GM21619 (cell line): ENCODE measurements around the gene WNT9B.

Experiments
- ATAC-seq: cut with Tn5 transposase; IDR thresholded peaks from one replicate; pipeline ENCODE4 v1.9.1; 2021; ENCODE audit not compliant: unreplicated experiment

The WNT9B gene

DNA sequence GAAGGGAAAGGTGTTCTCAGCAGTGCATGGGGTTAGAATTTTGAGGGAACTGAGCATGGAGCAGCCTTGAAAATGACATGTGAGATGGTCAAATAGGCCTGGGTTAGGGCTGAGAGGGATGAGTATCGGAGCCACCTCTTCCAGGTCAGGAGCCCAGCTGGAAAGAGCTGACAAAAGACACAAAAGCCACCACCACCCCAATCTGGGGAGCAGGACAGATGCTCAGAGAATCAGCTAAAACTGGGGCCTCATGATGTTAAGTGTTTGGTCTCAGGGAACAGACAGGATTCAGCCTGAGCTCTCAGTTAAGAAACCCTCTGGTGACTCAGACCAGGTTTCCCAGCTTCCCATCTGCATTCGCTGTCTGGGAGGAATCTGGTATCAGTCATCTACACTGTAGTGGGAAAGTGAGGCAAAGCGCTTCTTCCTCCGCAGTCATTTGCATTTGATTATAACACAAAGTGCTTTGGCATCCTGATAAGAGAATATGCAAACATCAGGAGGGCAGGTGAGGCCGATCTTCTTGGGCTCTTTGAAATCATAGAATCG is 2.6 kb downstream of the WNT9B start:
- no peak for ATAC-seq

DNA sequence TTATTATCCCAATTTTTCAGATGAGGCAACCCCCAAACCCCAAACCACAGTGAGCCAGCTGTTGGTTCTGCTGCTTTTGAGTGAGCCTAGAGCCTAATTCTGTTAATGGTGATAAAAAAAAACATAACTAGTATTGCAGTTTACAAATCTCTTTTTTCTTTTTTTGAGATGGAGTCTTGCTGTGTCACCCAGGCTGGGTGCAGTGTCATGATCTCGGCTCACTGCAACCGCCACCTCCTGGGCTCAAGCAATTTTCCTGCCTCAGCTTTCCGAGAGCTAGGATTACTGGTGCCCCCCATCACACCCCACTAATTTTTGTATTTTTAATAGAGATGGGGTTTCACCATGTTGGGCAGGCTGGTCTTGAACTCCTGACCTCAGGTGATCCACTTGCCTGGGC is 3.1 kb downstream of the WNT9B start:
- no peak for ATAC-seq

GRCh38 chr17:46854948-46855347 is 3.6 kb downstream of the WNT9B start:
- ATAC-seq: no peak

GRCh38 chr17:46857600-46857999 is 6.2 kb downstream of the WNT9B start:
- ATAC-seq: no peak

DNA sequence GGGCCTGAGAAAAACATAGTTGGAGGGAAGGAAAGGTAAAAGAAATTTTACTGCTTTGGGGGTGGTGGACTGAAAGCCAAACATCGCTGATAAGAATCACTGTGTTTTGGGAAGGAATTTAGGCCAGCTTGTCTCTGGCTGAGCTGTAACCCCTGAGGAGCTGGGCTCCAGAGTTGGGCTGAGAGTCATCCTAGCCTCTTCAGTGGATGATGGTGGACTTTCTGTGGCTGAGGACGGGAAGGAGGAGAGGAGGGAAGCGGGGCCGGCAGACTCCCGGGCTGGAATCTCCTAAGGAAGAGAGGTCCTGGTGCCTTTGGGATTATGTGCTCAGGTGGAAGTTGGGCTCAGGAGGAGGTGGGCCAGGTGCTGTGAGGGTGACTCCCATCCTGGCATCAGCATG is 8.6 kb downstream of the WNT9B start:
- no peak for ATAC-seq

DNA sequence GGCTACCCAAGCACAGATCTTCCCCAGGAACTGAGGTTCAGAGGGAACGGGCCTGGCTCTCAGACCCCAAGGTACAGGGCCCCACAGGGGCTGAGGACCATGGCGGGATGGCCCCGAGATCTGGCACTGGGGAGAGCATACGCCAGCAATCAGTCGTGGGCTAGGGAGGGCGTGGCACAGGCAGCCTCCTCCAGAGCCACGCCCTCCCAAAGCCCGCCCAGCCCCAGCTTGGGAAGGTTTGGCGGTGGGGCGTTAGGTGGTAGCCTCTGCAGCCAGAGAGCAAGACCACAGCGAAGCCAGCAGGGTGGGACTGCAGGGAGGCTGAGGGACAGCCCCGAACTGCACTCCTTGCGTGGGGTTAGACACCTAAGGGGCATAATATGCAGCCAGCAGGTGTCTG is 11.6 kb downstream of the WNT9B start:
- no peak for ATAC-seq

- no peak for ATAC-seq
These were observed 12.2 kb downstream of the WNT9B start for GRCh38 chr17:46863383-46864121.

GRCh38 chr17:46865100-46865499 is 13.7 kb downstream of the WNT9B start:
- ATAC-seq: no peak

- ATAC-seq: no peak
These were observed 14.9 kb downstream of the WNT9B start for GRCh38 chr17:46866325-46866724.

DNA sequence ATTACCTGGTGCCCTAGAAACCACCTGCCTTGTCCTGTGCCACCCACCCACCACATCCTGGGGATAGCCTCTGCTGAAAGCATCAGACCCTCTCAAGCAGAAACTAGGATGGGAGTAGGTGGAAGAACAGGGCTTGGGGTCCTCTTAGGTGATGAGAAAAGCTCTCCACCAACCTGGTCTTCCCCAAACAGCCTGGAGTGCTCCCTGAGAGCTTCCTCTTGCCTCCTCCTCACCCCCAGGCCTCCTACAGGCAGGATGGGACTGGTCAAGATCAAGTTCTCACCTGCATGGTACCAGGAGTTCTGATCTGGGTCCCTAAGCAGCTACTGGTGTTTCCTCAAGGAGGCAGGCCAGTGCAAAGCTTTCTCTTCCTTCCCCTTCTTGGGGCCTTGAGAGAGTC is 15.4 kb downstream of the WNT9B start:
- no peak for ATAC-seq

DNA sequence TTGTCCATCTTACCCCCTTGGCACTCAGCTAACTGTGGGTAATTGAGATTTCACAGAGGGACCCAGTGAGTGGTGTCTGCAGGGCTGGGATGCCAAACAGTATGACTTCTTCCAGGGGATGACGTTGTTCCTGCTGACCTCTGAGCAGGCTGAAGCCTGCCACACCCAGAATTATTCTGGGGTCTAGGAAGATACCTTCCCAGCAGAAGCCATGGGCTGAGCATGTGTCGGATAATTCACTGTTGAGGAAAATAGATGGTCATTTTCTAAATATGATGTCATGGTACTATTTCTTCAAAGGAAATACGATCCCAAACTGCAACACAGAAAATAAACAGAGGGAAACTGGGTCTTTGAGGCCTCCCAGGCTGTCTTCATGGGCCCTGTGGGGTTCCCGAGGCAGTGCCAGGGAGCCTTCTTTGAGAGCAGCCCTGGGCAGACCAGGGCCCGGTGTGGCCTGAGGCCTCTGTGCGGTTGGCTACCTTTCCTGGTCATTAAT is 17.4 kb downstream of the WNT9B start:
- no peak for ATAC-seq

- ATAC-seq: no peak
These were observed 17.9 kb downstream of the WNT9B start for GRCh38 chr17:46869296-46869695.

DNA sequence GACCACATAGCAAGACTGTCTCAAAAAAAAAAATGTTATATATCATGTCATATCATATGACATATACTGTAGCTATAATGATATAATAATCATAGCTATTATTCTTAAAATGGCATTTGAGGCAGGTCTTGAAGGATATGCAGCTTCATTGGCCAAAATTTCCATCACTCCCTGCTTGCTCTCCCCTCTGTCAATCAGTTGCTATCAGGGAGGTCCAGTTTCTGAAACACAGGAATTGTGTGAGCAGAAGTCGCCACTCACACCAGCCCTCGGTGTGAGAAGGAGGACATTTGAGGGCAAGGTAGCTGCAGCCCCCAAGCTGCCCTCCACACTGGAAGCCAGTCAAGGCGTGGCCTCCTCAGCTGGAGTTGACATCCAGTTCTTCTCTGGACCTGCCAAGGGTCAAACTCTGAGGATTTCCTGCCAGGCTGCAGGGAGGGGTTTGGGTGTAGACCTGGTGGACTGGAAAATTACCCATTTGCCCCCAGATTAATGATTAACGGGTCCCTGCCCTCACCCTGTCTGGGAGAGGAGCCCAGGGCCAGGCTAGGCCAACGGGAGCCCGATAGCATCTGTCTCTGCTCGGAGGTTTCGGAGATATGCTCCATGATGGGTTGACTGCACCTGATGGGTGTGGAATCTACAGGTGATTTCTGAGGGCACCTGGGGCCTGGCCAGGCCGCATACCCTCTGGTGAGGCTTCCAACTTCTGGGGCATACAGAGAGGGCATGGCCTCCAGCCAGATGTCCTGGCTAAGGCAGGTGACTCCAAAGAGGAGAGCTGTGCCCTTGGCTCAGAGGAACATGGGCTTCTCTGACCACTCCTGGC is 18.8 kb downstream of the WNT9B start:
- no peak for ATAC-seq

GRCh38 chr17:46872421-46872820 is 21.0 kb downstream of the WNT9B start:
- no peak for ATAC-seq

- no peak for ATAC-seq
These were observed 22.7 kb downstream of the WNT9B start for GRCh38 chr17:46873941-46874645.

- ATAC-seq: no peak
These were observed 23.5 kb downstream of the WNT9B start for GRCh38 chr17:46874906-46875305.

DNA sequence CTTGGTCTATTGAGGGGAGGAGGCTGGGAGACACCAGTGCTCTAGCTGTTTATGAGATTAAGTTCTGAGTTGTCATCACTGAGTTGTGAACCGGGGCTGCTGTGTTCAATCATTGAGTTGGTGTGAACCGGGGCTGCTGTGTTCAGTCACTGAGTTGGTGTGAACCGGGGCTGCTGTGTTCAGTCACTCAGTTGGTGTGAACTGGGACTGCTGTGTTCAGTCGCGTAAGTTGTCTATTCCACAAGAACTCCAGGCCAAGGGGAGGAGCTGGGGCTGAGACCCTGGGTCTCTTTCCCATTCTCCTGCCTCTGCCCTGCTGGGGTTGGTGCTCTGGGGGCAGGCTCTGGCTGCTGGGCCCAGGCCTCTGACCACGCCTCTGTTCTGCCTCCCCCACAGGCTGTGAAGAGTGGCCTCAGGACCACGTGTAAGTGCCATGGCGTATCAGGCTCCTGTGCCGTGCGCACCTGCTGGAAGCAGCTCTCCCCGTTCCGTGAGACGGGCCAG is 24.5 kb downstream of the WNT9B start:
- no peak for ATAC-seq

DNA sequence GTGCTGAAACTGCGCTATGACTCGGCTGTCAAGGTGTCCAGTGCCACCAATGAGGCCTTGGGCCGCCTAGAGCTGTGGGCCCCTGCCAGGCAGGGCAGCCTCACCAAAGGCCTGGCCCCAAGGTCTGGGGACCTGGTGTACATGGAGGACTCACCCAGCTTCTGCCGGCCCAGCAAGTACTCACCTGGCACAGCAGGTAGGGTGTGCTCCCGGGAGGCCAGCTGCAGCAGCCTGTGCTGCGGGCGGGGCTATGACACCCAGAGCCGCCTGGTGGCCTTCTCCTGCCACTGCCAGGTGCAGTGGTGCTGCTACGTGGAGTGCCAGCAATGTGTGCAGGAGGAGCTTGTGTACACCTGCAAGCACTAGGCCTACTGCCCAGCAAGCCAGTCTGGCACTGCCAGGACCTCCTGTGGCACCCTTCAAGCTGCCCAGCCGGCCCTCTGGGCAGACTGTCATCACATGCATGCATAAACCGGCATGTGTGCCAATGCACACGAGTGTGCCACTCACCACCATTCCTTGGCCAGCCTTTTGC is 25.0 kb downstream of the WNT9B start:
- ATAC-seq: no peak

GRCh38 chr17:46876926-46877325 is 25.5 kb downstream of the WNT9B start:
- ATAC-seq: no peak

- ATAC-seq: no peak
These were observed 26.1 kb downstream of the WNT9B start for GRCh38 chr17:46877466-46877865.

DNA sequence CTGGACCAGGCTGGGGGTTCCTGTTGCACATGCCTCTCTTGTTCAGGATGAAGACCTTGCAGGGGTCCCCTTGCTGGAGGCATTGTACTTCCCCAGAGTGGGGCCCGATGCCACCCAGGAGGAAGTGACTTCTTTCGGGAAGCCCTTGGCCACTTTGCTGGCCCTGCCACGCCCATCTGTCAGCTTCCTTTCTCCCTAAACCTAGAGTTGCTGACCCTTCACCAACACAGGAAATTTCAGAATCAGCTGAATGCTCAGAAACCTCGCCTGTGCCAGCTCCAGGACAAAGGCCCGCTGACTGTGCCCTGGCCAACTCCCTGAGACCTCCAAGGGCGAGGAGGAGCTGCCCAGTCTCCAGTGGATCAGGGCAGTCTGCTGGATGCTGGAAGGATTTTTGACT is 26.7 kb downstream of the WNT9B start:
- ATAC-seq: no peak
